ENCODE results near the gene KMT2A. TPM values are rescaled to one million over a fixed set of nuclear protein-coding genes. Genes with fewer than 3 reads are reported as not detected.

Gene KMT2A
- polyA plus RNA-seq, 1 donor from 2014 or later: 16.7 TPM

DNA sequence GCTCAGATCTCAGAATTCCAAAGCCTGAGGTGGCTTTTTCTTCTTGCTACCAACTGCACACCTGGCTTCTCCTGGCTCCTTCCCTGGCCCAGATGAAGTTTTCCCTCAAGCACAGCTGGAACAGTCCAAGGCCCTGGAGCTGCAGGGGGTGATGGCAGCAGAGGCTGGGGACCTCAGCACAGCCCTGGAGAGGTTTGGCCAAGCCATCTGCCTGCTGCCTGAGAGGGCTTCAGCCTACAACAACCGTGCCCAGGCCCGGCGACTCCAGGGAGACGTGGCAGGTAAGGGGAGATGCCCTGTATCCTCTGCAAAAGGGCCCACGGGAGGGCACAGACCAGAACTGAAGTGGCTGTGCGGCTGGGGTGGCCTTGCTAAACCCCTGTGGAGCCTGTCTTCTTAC, 92.2 kb downstream of the KMT2A start:
- H3F3A ChIP-seq (ENCODE audit: insufficient read depth, low read length, poor library complexity, severe bottlenecking): no peaks in the 10 kb centered on the region
- no peak overlapping the region for H2AFZ ChIP-seq (ENCODE audit: low read depth, low read length)
- no peak overlapping the region for H3K4me2 ChIP-seq (ENCODE audit: low read length)
- no peaks in the 10 kb centered on the region for H3K36me3 ChIP-seq (ENCODE audit: insufficient read depth, low read length)
- no peak for TF ChIP-seq EP300 (conservative IDR thresholded peaks at IDR 0.05; ENCODE audit: poor library complexity, severe bottlenecking)
- TF ChIP-seq, protein P1, sequence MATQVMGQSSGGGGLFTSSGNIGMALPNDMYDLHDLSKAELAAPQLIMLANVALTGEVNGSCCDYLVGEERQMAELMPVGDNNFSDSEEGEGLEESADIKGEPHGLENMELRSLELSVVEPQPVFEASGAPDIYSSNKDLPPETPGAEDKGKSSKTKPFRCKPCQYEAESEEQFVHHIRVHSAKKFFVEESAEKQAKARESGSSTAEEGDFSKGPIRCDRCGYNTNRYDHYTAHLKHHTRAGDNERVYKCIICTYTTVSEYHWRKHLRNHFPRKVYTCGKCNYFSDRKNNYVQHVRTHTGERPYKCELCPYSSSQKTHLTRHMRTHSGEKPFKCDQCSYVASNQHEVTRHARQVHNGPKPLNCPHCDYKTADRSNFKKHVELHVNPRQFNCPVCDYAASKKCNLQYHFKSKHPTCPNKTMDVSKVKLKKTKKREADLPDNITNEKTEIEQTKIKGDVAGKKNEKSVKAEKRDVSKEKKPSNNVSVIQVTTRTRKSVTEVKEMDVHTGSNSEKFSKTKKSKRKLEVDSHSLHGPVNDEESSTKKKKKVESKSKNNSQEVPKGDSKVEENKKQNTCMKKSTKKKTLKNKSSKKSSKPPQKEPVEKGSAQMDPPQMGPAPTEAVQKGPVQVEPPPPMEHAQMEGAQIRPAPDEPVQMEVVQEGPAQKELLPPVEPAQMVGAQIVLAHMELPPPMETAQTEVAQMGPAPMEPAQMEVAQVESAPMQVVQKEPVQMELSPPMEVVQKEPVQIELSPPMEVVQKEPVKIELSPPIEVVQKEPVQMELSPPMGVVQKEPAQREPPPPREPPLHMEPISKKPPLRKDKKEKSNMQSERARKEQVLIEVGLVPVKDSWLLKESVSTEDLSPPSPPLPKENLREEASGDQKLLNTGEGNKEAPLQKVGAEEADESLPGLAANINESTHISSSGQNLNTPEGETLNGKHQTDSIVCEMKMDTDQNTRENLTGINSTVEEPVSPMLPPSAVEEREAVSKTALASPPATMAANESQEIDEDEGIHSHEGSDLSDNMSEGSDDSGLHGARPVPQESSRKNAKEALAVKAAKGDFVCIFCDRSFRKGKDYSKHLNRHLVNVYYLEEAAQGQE (IDR thresholded peaks at IDR 0.05; ENCODE audit: borderline replicate concordance): no peak
- TF ChIP-seq SMC3 (conservative IDR thresholded peaks at IDR 0.05; ENCODE audit: poor library complexity): no peak
- no peak for TF ChIP-seq POLR2AphosphoS5 (IDR thresholded peaks at IDR 0.05)
- TF ChIP-seq RAD21 (conservative IDR thresholded peaks at IDR 0.05): no peak
- TF ChIP-seq, protein P2, sequence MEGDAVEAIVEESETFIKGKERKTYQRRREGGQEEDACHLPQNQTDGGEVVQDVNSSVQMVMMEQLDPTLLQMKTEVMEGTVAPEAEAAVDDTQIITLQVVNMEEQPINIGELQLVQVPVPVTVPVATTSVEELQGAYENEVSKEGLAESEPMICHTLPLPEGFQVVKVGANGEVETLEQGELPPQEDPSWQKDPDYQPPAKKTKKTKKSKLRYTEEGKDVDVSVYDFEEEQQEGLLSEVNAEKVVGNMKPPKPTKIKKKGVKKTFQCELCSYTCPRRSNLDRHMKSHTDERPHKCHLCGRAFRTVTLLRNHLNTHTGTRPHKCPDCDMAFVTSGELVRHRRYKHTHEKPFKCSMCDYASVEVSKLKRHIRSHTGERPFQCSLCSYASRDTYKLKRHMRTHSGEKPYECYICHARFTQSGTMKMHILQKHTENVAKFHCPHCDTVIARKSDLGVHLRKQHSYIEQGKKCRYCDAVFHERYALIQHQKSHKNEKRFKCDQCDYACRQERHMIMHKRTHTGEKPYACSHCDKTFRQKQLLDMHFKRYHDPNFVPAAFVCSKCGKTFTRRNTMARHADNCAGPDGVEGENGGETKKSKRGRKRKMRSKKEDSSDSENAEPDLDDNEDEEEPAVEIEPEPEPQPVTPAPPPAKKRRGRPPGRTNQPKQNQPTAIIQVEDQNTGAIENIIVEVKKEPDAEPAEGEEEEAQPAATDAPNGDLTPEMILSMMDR (IDR thresholded peaks at IDR 0.05; ENCODE audit: poor library complexity, severe bottlenecking): no peak
- no peak for TF ChIP-seq EZH2 (IDR thresholded peaks at IDR 0.05; ENCODE audit: borderline replicate concordance, insufficient read depth, low read length, poor library complexity, severe bottlenecking)
- TF ChIP-seq MXI1 (conservative IDR thresholded peaks at IDR 0.05; ENCODE audit: poor library complexity, severe bottlenecking): no peak
- no peak for TF ChIP-seq TAF1 (IDR thresholded peaks at IDR 0.05; ENCODE audit: low read depth)
- no peak overlapping the region for H3K4me3 ChIP-seq (ENCODE audit: low read length)
- peaks cover 24% of the 10 kb centered on the region for H3K79me2 ChIP-seq (replicated peaks; ENCODE audit: insufficient read depth, low read length)
- H4K20me1 ChIP-seq (ENCODE audit: insufficient read depth): no peaks in the 10 kb centered on the region
- no peaks in the 10 kb centered on the region for H3K27me3 ChIP-seq (ENCODE audit: insufficient read depth, low read depth, low read length)
- H3K27ac ChIP-seq (ENCODE audit: low read length): no peak overlapping the region
- H3K9me2 ChIP-seq (ENCODE audit: insufficient read depth, low read length): no peaks in the 10 kb centered on the region
- H3K9ac ChIP-seq (ENCODE audit: low read length): no peak overlapping the region
- no peaks in the 10 kb centered on the region for H3K9me3 ChIP-seq (ENCODE audit: low read length)

DNA sequence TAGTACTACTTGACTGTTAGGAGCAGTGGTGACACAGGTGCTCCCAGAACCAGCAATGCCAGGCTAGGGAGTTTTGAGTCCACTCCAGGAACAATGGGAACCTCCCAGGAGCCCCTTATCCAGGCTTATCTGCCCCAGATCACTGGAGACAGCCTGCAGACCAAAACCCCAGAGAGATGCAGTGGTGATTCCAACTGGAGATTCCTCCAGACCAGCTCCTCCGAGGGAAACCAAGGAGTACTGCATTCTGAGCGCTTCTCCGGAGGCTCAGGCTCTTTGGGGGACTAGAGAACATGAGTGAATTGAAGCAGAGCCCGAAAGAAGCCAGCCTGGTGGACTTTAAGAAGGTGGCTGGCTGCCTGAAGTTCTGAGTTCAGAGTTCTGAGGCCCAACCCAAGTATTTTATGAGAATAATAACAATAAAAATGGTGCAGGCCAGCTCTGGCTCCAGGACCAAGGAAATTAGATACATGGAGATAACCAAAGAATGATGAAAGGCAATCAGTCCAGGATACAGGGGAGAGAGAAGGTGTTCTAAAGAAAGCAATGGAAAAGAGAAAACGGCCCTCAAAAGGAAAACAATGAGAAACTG, 93.4 kb downstream of the KMT2A start:
- no peaks in the 10 kb centered on the region for H4K20me1 ChIP-seq (ENCODE audit: insufficient read depth)
- peak overlapping the region; percentile 68 for H3K4me2 ChIP-seq (ENCODE audit: low read length)
- H3K4me3 ChIP-seq (ENCODE audit: low read length): peak overlapping the region; percentile 82
- no peaks in the 10 kb centered on the region for H3K9me2 ChIP-seq (ENCODE audit: insufficient read depth, low read length)
- H3K9ac ChIP-seq (ENCODE audit: low read length): peak overlapping the region; percentile 97
- H3K79me2 ChIP-seq (replicated peaks; ENCODE audit: insufficient read depth, low read length): peaks cover 24% of the 10 kb centered on the region
- H3F3A ChIP-seq (ENCODE audit: insufficient read depth, low read length, poor library complexity, severe bottlenecking): no peaks in the 10 kb centered on the region
- H3K27ac ChIP-seq (ENCODE audit: low read length): peak overlapping the region; percentile 89
- no peaks in the 10 kb centered on the region for H3K36me3 ChIP-seq (ENCODE audit: insufficient read depth, low read length)
- H3K9me3 ChIP-seq (ENCODE audit: low read length): no peaks in the 10 kb centered on the region
- TF ChIP-seq POLR2AphosphoS5 (IDR thresholded peaks at IDR 0.05) (no peak), EP300 (conservative IDR thresholded peaks at IDR 0.05; ENCODE audit: poor library complexity, severe bottlenecking) (no peak), SMC3 (conservative IDR thresholded peaks at IDR 0.05; ENCODE audit: poor library complexity) (no peak), TAF1 (IDR thresholded peaks at IDR 0.05; ENCODE audit: low read depth) (no peak), MXI1 (conservative IDR thresholded peaks at IDR 0.05; ENCODE audit: poor library complexity, severe bottlenecking) (no peak), EZH2 (IDR thresholded peaks at IDR 0.05; ENCODE audit: borderline replicate concordance, insufficient read depth, low read length, poor library complexity, severe bottlenecking) (no peak), RAD21 (conservative IDR thresholded peaks at IDR 0.05) (no peak)
- TF ChIP-seq, protein P1 (IDR thresholded peaks at IDR 0.05; ENCODE audit: borderline replicate concordance): no peak
- TF ChIP-seq, protein P2 (IDR thresholded peaks at IDR 0.05; ENCODE audit: poor library complexity, severe bottlenecking): no peak
- no peak overlapping the region for H2AFZ ChIP-seq (ENCODE audit: low read depth, low read length)
- H3K27me3 ChIP-seq (ENCODE audit: insufficient read depth, low read depth, low read length): no peaks in the 10 kb centered on the region

Measured in neural cell (in vitro differentiated cells).